ENCODE measurements around the gene ZW10. TPM values are rescaled to one million over a fixed set of nuclear protein-coding genes. Genes with fewer than 3 reads are reported as not detected.
"Not testable (repeated sequence)": the region's sequence is repeated elsewhere in the genome, so short reads cannot be mapped to it uniquely, and the experiment has no call there.

Gene ZW10
- total RNA-seq, 1 experiment from 2014 or later = 21.0 TPM

DNA sequence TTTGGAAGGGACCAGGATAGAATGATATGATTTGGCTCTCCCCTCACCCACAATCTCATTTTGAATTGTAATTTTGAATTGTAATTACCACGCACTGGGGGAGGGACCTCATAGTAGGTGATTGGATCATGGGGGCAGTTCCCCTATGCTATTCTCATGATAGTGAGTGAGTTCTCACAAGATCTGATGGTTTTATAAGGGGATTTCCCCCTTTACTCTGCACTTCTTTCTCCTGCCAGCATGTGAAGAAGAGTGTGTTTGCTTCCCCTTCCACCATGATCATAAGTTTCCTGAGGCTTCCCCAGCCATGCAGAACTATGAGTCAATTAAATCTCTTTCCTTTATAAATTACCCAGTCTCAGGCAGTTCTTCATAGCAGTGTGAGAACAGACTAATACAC, 69.9 kb downstream of the ZW10 start:
- ATAC-seq, CTCF ChIA-PET: not testable (repeated sequence)

DNA sequence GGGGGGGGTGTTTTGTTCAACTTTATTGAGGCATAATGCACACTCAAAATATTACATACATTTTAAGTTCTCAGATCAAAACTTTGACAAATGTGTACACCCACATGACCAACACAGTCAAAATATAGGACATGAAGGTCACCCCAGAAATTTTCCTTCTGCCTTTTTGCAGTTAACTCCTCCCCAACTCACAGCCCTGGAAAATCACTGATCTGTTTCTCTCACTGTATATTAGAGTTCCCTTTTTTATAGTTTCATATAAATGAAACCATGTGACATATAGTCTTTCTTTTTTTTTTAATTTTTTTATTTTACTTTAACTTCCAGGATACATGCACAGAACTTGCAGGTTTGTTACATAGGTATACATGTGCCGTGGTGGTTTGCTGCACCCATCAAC, 72.0 kb downstream of the ZW10 start:
- no peak for ATAC-seq
- BruUV-seq (replicated peaks) = no TSS peak
- ChIA-PET POLR2A (no interaction called here), RAD21 (ENCODE audit: low non-redundant PET in 1 of 2, low total read pairs in 2 of 2, uncharacterized antibody in 2 of 2, unreplicated experiment in 2 of 2) (no interaction called here), CTCF (no interaction called here)
- intact Hi-C loops (cut with micrococcal nuclease) = no loop called here
- H2AFZ ChIP-seq (ENCODE audit: low read depth, low read length, poor library complexity, severe bottlenecking) = no peak overlapping the region
- no peaks in the 10 kb centered on the region for H3K4me1 ChIP-seq (ENCODE audit: control insufficient read depth in 1 of 2, insufficient read depth in 2 of 2, low read length in 2 of 2)
- H3K9ac ChIP-seq (ENCODE audit: low read length) = no peak overlapping the region
- H3K79me2 ChIP-seq (ENCODE audit: insufficient read depth, low read length) = no peaks in the 10 kb centered on the region
- DNase-seq (ENCODE audit: low read depth, low spot score) = no peak
- H3K4me3 ChIP-seq (replicated peaks in 1 of 2; ENCODE audit: low read depth in 1 of 2, low read length in 2 of 2) = no peak overlapping the region
- no peaks in the 10 kb centered on the region for H3K9me2 ChIP-seq (ENCODE audit: insufficient read depth)
- no peaks in the 10 kb centered on the region for H4K20me1 ChIP-seq (ENCODE audit: insufficient read depth)
- H3K4me2 ChIP-seq (ENCODE audit: low read length) = no peak overlapping the region
- no peaks in the 10 kb centered on the region for H3K27me3 ChIP-seq (ENCODE audit: insufficient read depth, low read length)
- H3K36me3 ChIP-seq (ENCODE audit: control insufficient read depth in 1 of 2, insufficient read depth in 2 of 2, low read length in 2 of 2) = no peaks in the 10 kb centered on the region
- H3K27ac ChIP-seq (ENCODE audit: low read depth, low read length) = no peak overlapping the region
- no peaks in the 10 kb centered on the region for H3K9me3 ChIP-seq (ENCODE audit: control insufficient read depth in 1 of 2, insufficient read depth in 1 of 2, low read depth in 1 of 2, low read length in 2 of 2)
- TF ChIP-seq SP1 (IDR thresholded peaks at IDR 0.05; ENCODE audit: low read depth) = no peak
- TF ChIP-seq TCF7L2 (IDR thresholded peaks at IDR 0.05; ENCODE audit: borderline replicate concordance, extremely low read depth, insufficient read depth, insufficient read length) = no peak
- no peak for TF ChIP-seq CBX3 (IDR thresholded peaks at IDR 0.05; ENCODE audit: low read depth)
- no peak for TF ChIP-seq POLR2AphosphoS5 (IDR thresholded peaks at IDR 0.05; ENCODE audit: low read depth, low read length)
- TF ChIP-seq SIN3A (IDR thresholded peaks at IDR 0.05; ENCODE audit: low read depth) = no peak
- TF ChIP-seq, protein P1, sequence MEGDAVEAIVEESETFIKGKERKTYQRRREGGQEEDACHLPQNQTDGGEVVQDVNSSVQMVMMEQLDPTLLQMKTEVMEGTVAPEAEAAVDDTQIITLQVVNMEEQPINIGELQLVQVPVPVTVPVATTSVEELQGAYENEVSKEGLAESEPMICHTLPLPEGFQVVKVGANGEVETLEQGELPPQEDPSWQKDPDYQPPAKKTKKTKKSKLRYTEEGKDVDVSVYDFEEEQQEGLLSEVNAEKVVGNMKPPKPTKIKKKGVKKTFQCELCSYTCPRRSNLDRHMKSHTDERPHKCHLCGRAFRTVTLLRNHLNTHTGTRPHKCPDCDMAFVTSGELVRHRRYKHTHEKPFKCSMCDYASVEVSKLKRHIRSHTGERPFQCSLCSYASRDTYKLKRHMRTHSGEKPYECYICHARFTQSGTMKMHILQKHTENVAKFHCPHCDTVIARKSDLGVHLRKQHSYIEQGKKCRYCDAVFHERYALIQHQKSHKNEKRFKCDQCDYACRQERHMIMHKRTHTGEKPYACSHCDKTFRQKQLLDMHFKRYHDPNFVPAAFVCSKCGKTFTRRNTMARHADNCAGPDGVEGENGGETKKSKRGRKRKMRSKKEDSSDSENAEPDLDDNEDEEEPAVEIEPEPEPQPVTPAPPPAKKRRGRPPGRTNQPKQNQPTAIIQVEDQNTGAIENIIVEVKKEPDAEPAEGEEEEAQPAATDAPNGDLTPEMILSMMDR (IDR thresholded peaks at IDR 0.05 in 2 of 3, conservative IDR thresholded peaks at IDR 0.05 in 1 of 3; ENCODE audit: borderline replicate concordance in 1 of 3, insufficient read depth in 1 of 3, low read depth in 2 of 3, low read length in 2 of 3) = no peak
- TF ChIP-seq, protein P2, sequence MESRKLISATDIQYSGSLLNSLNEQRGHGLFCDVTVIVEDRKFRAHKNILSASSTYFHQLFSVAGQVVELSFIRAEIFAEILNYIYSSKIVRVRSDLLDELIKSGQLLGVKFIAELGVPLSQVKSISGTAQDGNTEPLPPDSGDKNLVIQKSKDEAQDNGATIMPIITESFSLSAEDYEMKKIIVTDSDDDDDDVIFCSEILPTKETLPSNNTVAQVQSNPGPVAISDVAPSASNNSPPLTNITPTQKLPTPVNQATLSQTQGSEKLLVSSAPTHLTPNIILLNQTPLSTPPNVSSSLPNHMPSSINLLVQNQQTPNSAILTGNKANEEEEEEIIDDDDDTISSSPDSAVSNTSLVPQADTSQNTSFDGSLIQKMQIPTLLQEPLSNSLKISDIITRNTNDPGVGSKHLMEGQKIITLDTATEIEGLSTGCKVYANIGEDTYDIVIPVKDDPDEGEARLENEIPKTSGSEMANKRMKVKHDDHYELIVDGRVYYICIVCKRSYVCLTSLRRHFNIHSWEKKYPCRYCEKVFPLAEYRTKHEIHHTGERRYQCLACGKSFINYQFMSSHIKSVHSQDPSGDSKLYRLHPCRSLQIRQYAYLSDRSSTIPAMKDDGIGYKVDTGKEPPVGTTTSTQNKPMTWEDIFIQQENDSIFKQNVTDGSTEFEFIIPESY (IDR thresholded peaks at IDR 0.05; ENCODE audit: extremely low read depth, insufficient replicate concordance, low read length) = no peak
- TF ChIP-seq FOSL1 (IDR thresholded peaks at IDR 0.05; ENCODE audit: low read depth) = no peak
- no peak for TF ChIP-seq YY1 (IDR thresholded peaks at IDR 0.05; ENCODE audit: extremely low read depth, insufficient replicate concordance, low read depth, low read length)
- TF ChIP-seq ZNF274 (IDR thresholded peaks at IDR 0.05; ENCODE audit: low read depth, low read length) = no peak
- no peak for TF ChIP-seq CEBPB (IDR thresholded peaks at IDR 0.05; ENCODE audit: low read depth)
- no peak for TF ChIP-seq POLR2A (IDR thresholded peaks at IDR 0.05; ENCODE audit: borderline replicate concordance, extremely low read depth, insufficient read depth, insufficient read length)
- TF ChIP-seq, protein P3, sequence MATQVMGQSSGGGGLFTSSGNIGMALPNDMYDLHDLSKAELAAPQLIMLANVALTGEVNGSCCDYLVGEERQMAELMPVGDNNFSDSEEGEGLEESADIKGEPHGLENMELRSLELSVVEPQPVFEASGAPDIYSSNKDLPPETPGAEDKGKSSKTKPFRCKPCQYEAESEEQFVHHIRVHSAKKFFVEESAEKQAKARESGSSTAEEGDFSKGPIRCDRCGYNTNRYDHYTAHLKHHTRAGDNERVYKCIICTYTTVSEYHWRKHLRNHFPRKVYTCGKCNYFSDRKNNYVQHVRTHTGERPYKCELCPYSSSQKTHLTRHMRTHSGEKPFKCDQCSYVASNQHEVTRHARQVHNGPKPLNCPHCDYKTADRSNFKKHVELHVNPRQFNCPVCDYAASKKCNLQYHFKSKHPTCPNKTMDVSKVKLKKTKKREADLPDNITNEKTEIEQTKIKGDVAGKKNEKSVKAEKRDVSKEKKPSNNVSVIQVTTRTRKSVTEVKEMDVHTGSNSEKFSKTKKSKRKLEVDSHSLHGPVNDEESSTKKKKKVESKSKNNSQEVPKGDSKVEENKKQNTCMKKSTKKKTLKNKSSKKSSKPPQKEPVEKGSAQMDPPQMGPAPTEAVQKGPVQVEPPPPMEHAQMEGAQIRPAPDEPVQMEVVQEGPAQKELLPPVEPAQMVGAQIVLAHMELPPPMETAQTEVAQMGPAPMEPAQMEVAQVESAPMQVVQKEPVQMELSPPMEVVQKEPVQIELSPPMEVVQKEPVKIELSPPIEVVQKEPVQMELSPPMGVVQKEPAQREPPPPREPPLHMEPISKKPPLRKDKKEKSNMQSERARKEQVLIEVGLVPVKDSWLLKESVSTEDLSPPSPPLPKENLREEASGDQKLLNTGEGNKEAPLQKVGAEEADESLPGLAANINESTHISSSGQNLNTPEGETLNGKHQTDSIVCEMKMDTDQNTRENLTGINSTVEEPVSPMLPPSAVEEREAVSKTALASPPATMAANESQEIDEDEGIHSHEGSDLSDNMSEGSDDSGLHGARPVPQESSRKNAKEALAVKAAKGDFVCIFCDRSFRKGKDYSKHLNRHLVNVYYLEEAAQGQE (IDR thresholded peaks at IDR 0.05; ENCODE audit: low read depth) = no peak

More for the DNA sequence above, 69.9 kb downstream of the ZW10 start:
- intact Hi-C loops (cut with micrococcal nuclease); H3K79me2 ChIP-seq (ENCODE audit: insufficient read depth, low read length); H3K36me3 ChIP-seq (ENCODE audit: control insufficient read depth in 1 of 2, insufficient read depth in 2 of 2, low read length in 2 of 2); H3K9ac ChIP-seq (ENCODE audit: low read length); BruUV-seq (replicated peaks); H3K27me3 ChIP-seq (ENCODE audit: insufficient read depth, low read length); H3K9me2 ChIP-seq (ENCODE audit: insufficient read depth); H3K4me1 ChIP-seq (ENCODE audit: control insufficient read depth in 1 of 2, insufficient read depth in 2 of 2, low read length in 2 of 2); H4K20me1 ChIP-seq (ENCODE audit: insufficient read depth); H2AFZ ChIP-seq (ENCODE audit: low read depth, low read length, poor library complexity, severe bottlenecking); H3K27ac ChIP-seq (ENCODE audit: low read depth, low read length); H3K9me3 ChIP-seq (ENCODE audit: control insufficient read depth in 1 of 2, insufficient read depth in 1 of 2, low read depth in 1 of 2, low read length in 2 of 2); RAD21 ChIA-PET (ENCODE audit: low non-redundant PET in 1 of 2, low total read pairs in 2 of 2, uncharacterized antibody in 2 of 2, unreplicated experiment in 2 of 2); H3K4me3 ChIP-seq (replicated peaks in 1 of 2; ENCODE audit: low read depth in 1 of 2, low read length in 2 of 2); DNase-seq (ENCODE audit: low read depth, low spot score); POLR2A ChIA-PET; H3K4me2 ChIP-seq (ENCODE audit: low read length): not testable (repeated sequence)

Data from HCT116 (cell line).